SKM-1 (cell line): ENCODE results near the gene CREBBP.

ENCODE experiments used
- DNase-seq: peaks from one replicate; lab custom pipeline; 2025; ENCODE audit not compliant: unreplicated experiment; lab: John Stamatoyannopoulos, UW

CREBBP gene

DNA sequence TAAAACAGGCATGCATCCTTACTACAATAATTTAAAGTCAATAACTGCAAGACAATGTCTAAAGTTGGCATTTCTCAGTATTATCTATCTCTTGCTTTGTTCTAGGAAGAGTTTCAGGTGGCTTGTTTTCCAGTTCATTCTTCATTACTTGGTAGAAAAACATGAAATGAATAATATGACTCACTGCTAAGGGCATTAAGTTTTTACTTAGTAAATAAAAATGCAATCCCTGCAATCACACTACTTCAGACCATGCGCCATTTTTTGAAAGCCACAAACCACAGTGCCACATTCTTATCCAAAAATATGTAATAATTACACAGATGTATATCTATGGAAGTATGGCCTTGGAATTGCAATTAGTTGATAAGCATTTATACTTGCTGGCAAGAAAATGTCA lies 55.4 kb downstream of the CREBBP start:
- no peak for DNase-seq

GRCh38 chr16:3824121-3824795 lies 56.3 kb downstream of the CREBBP start:
- DNase-seq, result no peak

DNA sequence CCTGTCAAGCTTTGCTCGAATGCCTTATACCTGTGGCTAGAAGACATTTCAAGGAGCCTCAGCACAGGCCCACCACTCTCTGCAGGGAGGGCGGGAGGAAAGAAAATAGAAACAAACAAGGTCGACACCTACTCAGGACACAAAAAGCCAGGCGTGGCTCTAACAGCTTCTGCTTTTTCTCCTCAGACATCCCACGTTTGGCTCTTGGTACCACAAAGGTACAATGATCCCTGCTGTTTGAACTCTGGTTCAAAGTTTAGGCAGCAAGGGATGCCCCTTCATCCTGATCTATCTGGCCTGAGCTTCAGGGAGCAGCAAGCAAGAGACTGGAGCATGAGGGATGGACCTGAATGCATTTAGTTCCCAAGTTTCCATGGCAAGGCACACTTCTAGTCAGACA lies 57.1 kb downstream of the CREBBP start:
- DNase-seq, result no peak

GRCh38 chr16:3822366-3823045 lies 58.0 kb downstream of the CREBBP start:
- DNase-seq, result no peak

DNA sequence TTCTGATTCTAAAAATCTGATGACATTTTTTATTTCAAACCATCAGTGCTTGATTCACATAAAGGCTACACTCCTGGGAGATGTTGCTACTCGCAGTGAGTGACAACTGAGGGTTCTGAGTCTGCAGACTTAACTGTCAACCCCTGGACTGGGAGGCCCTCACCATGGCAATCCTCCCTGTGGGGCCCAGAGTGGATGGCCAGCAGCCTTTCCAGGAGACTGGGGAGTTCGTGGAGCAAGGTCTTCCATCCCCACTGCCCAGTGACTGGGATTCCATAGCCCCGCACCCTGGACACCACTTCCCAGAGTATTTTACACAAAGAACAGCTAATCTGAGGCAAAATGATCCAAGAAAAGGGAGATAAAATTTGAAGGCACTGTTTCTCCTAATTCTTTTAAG lies 59.3 kb downstream of the CREBBP start:
- DNase-seq, result no peak

DNA sequence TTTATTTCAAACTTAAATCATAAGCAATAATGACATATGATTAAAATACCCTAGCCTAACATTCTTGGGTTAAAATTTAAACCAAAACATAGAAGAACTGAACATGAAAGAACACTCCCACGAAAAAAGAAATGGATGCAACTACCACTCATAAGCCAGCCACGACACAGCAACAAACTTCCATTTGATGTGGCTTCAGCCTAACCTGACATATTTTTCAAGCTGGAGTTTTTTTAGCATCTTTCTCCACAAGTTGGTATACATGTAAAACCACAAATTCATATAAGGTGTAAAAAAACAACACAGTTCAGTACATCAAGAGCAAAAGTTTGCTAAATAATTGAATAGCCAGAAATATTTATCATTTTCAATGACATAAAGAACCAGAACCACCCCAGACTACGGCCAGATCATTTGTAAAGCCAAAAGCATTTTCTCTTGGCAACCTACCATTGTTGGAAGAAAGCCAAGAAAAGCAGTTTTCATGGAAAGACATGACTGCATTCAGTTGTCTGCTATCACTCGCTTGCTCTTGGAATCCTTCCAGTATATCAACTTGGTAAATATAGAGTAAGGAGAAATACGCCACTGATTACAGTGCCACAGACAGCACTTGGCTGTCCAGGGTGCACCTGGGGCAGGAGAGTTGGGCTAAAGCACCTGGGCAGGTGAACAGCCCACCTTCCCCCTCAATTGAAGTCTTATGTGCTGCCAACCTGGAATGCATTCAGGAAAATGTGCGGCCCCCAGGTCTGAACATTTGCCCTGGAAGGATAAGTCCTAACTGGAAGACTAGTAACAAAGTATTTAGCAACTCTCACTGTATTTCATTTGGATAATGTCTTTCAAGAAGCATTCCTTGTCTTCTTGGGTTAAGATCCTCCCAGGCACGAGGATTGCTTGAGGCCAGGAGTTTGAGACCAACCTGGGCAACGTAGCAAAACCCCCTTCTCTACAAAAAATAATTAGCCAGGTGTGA lies 60.5 kb downstream of the CREBBP start:
- DNase-seq, result no peak

- DNase-seq, result no peak
Measured at GRCh38 chr16:3819175-3819527, 61.4 kb downstream of the CREBBP start.

GRCh38 chr16:3816326-3816725 lies 64.2 kb downstream of the CREBBP start:
- DNase-seq, result no peak

DNA sequence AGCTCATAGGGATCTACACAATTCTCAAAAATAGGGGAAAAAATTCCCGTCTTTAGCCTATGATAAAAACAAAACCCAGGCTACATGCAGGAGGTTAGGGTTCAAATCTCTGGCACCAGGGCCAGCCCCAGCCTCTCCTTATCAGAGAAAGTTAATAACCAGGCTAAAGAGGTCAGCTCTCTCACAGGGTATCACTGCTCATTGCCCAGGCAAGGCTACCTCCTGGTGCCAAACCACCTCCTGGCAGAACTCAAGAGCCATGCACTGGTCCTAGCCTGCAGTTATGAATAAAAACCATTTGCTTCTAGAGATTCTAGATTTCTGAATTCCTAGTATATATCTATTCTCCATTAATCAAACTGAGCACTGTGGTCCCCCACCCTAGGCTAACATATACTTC lies 65.8 kb downstream of the CREBBP start:
- DNase-seq, result no peak

- no peak for DNase-seq
Measured at GRCh38 chr16:3812469-3813172, 67.9 kb downstream of the CREBBP start.

DNA sequence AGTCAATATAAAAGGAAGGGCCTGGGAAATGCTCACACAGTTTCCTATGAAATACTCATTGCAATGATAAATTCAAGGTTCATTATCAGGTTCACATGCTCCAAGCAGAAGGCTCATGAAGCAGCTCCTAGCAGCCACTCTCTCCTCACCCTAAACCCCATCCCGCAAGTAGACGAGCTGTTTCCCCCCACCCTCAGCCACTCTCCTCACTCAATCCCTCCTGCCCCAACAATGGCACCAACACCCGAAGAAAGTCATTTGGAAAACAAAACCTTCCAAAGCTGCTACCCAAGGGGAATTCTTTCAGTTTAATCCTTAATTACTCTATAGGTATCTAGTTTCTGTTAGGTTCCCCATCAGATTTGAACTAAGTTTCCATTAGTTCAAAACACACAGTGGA lies 69.7 kb downstream of the CREBBP start:
- DNase-seq, result no peak

DNA sequence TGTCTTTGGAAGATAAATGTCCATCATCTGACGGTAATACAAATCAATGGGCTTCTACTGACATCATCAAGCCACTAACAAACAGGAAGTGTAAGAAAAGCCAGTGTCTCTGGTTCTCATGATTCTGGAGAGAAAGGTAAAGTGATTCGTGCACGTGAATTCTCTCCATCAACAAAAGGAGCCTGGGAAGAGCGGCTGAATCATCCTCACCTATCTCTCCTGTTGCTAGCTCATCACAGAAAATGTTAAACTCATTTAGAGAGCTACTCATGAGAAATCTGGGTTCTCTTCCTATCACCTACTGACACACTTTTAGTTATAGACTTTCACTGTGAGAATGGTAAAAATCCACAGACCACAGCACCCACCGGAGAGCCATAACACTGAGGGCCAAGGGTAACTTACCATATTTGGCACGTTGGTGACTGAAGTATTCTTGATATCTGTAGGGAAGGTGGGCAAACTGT lies 70.3 kb downstream of the CREBBP start:
- DNase-seq, result no peak

- no peak for DNase-seq
Measured at GRCh38 chr16:3808308-3809063, 72.0 kb downstream of the CREBBP start.

DNA sequence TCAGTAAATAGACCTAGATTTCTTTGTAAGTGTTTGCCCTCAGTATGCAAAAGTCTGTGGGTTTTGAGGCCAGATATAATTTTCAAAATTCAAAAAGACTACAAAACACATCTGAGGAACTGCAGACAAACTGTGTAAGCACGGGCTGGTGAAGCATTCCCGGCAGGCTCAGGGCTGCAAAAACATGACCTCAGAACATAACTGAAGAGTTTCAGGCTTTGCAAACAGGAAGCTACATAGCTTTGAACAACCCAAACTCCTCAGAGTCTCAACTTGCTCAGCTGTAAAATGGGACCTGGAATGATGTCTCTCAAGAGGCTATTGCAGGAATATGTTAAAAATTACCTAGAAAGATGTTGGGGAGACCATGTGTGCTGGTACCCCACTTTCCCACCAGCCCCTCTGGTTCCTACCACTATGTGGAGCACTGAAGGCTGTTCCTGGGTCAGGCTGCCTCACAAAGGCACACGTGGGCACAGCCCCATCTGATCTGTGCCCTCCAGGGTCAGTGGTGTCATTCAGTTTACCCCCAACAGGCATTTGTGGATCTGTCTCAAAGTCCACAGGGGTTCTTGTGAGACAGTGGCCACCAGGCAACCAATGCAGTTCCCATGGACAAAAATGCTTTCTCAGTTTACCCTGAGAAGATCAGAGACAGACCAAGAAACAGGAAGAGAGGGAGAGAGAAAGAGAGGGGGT lies 72.9 kb downstream of the CREBBP start:
- no peak for DNase-seq

DNA sequence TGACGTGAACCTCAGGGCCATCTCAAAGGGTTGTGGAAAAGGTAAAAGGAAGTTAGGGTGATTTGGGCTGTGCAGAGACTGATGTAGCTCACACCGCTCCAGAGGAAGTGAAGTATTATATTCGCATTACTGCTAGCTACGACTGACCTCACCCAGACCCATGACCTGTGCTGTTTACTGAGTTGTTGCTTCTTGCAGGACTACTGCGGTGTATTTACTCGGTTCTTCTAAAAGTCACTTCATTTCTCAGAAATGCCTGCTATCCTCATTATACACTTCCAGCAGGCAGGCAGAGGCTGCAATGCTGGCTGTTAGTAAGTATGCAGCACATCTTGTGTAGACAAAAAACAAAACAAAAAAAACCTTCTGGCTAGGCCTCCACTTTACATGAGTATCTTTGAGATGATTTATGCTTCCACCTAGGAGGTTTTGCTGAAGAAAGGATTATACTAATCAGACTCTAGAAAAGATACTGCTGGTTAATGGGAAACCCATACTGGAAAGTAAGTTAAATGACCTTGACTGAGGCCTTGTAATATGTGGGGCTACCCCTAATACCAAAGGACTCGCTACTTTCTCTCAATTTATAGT lies 76.0 kb downstream of the CREBBP start:
- DNase-seq, result no peak

DNA sequence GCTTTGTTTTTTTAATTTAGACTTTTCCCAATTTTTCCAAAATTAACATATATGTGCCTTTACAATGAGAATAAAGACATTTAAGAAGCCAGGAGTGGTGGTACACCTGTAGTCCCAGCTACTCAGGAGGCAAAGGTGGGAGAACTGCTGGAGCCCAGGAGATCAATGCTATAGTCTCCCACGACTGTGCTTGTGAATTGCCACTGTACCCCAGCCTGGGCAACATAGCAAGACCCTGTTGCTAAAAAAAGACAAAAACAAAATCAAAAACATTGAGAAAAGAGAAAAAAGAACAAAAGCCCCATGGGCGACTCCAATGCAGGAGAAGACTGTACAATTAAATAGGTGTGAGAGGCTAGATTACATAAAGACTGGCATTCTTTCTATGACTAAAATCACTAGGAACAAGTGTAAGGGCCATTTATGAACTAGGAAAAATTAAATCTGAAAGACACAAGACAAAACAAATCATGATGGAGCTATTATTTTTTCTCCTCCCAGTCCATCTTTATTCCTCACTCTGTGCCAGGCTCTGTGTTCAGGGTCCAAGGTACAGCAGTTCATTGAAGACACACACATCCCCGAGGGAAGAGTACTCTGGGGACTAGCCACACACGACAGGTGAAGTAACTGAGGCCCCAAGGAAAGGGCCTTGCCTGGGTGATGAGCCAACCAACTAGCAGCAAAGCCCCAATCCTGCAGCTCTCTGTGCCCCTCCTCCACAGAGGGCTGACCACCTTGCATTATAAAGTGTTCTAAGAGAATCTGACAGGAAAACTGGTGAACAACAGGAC lies 79.8 kb downstream of the CREBBP start:
- DNase-seq, result no peak

DNA sequence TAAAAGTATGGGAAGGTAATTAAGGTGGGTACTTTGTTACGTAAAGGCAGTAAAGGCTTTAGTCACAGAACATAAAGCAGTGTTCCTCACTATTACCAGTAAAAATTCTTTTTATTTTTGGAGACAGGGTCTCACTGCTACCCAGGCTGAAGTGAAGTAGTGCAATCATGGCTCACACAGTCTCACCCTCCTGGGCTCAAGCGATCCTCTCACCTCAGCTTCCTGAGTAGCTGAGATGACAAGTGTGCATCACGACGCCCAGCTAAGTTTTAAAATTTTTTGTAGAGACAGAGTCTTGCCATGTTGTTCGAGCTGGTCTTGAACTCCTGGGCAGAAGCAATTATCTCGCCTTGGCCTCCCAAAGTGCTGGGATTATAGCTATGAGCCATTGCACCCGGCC lies 80.5 kb downstream of the CREBBP start:
- DNase-seq, result no peak

DNA sequence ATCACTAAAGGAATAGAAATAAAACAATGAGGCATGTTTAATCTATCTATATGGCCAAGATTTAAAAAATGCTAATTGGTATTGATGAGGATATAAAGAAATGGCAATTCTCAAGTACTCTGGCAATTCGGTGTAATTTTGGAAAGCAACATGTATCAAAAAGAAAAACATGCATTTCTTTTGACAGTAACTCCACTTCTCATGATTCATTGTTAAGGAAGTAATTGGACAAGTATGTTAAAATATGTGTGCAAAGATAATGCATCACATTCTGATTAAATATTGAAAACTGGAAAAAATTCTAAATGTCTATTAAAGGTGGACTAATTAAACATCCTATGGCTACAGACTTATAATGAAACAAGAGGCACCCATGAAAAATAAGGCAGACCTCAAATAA lies 81.2 kb downstream of the CREBBP start:
- no peak for DNase-seq

DNA sequence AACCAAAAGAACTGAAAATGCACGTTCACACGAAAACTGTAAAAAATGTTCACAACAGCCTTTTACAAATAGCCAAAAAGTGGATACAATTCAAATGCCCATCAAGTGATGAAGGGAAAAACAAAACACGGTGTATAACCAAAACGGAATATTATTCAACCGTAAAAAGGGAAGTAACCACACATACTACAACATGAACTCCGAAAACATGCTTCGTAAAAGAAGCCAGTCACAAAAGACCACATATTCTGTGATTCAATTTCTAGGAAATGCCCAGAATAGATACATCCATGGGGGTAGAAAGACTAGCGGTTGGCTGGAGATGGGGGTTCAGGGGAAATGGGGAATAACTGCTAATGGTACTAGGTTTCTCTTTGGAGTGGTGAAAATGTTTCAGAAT lies 81.7 kb downstream of the CREBBP start:
- no peak for DNase-seq
